ENCODE measurements around the gene ATP8B1. TPM values are rescaled to one million over a fixed set of nuclear protein-coding genes. Genes with fewer than 3 reads are reported as not detected.

Gene ATP8B1
- total RNA-seq, 1 donor from 2014 or later = 20.8 TPM

GRCh38 chr18:57768537-57769326 lies 34.4 kb downstream of the ATP8B1 start:
- FAIRE-seq = no peak
- Histone ChIP-seq H3K36me3 (ENCODE audit: control insufficient read depth, insufficient read depth, low read length) (no peaks in the 10 kb centered on the region), H3K27me3 (ENCODE audit: control insufficient read depth, insufficient read depth, low read length) (no peaks in the 10 kb centered on the region), H3K4me3 (ENCODE audit: low read depth, low read length) (no peak overlapping the region)
- TF ChIP-seq CTCF (IDR thresholded peaks at IDR 0.05; ENCODE audit: insufficient read depth, low read length, severe bottlenecking) = no peak
- DNase-seq (ENCODE audit: low read depth) = no peak

GRCh38 chr18:57767259-57768050 lies 35.7 kb downstream of the ATP8B1 start:
- Histone ChIP-seq H3K4me3 (ENCODE audit: low read depth, low read length) (no peak overlapping the region), H3K36me3 (ENCODE audit: control insufficient read depth, insufficient read depth, low read length) (no peaks in the 10 kb centered on the region), H3K27me3 (ENCODE audit: control insufficient read depth, insufficient read depth, low read length) (no peaks in the 10 kb centered on the region)
- DNase-seq (ENCODE audit: low read depth) (no peak), FAIRE-seq (no peak)
- TF ChIP-seq CTCF (IDR thresholded peaks at IDR 0.05; ENCODE audit: insufficient read depth, low read length, severe bottlenecking) = no peak

DNA sequence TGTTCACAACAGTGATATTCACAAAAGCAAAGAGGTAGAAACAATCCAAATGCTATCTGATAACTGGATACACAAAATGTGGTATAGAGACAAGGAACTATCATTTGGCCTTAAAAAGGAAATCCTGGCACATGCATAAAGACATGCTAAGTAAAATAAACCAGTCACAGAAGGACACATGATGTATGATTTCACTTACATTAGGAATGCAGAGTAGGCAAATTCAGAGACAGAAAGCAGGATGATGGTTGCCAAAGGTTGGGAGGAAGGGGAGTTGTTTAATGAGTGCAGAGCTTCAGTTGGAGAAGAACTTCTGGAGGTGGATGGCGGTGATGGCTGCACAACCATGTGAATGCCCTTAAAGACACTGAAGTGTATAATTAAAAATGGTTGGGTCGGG lies 38.1 kb downstream of the ATP8B1 start:
- no peak for TF ChIP-seq CTCF (IDR thresholded peaks at IDR 0.05; ENCODE audit: insufficient read depth, low read length, severe bottlenecking)
- no peak for FAIRE-seq
- Histone ChIP-seq H3K27me3 (ENCODE audit: control insufficient read depth, insufficient read depth, low read length) (no peaks in the 10 kb centered on the region), H3K4me3 (ENCODE audit: low read depth, low read length) (no peak overlapping the region), H3K36me3 (ENCODE audit: control insufficient read depth, insufficient read depth, low read length) (peaks cover 1% of the 10 kb centered on the region)
- DNase-seq (ENCODE audit: low read depth) = no peak

DNA sequence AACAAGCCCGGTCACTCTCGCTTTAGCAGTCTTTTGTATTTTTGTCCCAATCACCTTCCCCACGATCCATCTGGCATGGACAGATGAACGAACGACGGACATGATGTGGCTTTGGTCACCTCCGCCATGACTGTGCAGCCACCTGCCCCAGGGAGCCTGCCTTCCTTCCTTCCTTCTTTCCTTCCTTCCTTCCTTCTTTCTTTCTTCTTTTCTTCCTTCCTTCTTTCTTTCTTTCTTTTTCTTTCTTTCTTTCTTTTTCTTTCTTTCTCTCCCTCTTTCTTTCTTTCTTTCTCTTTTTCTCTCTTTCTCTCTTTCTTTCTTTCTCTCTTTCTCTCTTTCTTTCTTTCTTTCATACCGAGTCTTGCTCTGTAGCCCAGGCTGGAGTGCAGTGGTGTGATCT lies 39.0 kb downstream of the ATP8B1 start:
- no peak for TF ChIP-seq CTCF (IDR thresholded peaks at IDR 0.05; ENCODE audit: insufficient read depth, low read length, severe bottlenecking)
- H3K4me3 ChIP-seq (ENCODE audit: low read depth, low read length) = no peak overlapping the region
- no peaks in the 10 kb centered on the region for H3K27me3 ChIP-seq (ENCODE audit: control insufficient read depth, insufficient read depth, low read length)
- DNase-seq (ENCODE audit: low read depth) = no peak
- H3K36me3 ChIP-seq (ENCODE audit: control insufficient read depth, insufficient read depth, low read length) = peaks cover 3% of the 10 kb centered on the region
- FAIRE-seq = no peak

DNA sequence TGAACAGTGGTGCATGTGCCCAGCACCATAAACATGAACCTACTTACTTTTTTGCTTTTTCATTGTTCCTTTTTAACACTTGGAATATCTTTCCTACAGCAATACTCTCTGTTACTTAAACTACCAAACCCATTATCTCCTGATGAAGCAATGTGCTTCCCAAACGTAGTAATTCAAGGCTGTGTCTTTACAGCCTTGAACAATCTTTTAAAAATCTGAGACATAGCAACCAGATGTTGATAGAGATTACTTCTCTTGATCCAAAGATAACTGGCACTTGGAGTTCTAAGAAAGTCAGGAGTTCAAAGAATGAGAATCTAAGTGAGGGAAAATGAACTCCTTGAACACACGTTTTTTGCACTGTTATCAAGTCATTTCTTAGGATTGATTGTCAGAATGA lies 40.4 kb downstream of the ATP8B1 start:
- Histone ChIP-seq H3K36me3 (ENCODE audit: control insufficient read depth, insufficient read depth, low read length) (peaks cover 3% of the 10 kb centered on the region), H3K27me3 (ENCODE audit: control insufficient read depth, insufficient read depth, low read length) (no peaks in the 10 kb centered on the region), H3K4me3 (ENCODE audit: low read depth, low read length) (no peak overlapping the region)
- no peak for FAIRE-seq
- TF ChIP-seq CTCF (IDR thresholded peaks at IDR 0.05; ENCODE audit: insufficient read depth, low read length, severe bottlenecking) = no peak
- DNase-seq (ENCODE audit: low read depth) = no peak
